Stimulated activated CD4-positive, alpha-beta T cell treated with anti-CD3 and anti-CD28 coated beads, TNF-alpha, amount 100 ng/mL, for 4 hours (primary cell): Measurements from ENCODE around the gene ANKRD60.
A peak's percentile ranks its signal among the peaks of the same experiment; 100 is the strongest.

Experiments used
- DNase-seq, 3 experiments: peaks; one replicate each; pipeline ENCODE4 v3.0.0-alpha.2; 2020; ENCODE audit warnings: low read depth in 3 of 3

ANKRD60 gene, protein sequence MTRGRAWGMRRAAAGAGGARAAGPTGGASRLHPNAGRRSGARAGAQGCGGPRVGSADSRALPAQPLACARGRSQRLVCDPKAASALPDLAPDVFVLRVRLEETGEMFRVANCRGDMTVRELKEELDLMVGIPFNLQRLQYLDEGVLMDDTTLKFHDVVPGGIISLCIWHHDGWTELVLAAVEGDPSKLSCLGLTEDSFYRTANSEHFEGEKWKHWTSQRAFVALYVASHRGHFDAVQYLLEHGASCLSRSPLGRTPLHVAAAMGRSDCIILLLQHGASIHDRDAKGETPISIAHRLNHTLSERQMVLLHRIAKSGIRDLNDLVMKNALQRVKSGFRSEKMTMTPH

DNA sequence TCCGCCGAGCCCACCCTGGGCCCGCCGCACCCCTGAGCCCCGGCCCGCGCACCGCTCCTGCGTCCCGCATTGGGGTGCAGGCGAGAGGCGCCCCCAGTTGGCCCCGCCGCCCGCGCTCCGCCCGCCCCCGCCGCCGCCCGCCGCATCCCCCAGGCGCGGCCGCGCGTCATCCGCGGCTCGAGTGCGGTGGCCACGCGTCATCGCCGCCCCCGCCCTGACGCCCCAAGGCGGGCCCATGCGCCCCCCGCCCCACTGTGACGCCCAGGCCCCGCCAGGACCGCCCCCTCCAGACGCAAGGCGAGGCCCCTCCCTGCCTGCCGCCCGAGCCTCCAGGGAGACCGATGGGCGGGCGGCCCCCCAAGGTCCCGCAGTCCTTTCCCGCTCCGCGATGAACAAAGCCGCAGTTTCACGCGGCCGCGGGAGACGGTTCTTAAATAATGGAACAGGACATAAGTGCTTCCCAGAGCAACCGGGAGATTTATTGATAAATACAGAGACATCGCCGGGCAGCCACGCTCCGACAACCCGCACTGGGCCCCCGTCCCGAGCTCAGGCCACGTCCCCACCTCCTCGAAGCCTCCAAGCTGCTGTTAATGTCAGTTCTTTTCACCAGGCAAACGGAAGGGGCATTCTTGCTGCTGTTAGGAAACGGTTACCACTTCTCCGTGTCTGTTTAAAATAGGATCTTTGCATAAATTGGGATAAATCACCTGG is at the start of gene ANKRD60:
Gene ANKRD60, minus strand, starts transcription at position 170 of the 714 bp plus-strand sequence. Its CDS starts 0 bp downstream, at position 170.
- peak in 2 of 3 experiments; percentile 19 to 49 for DNase-seq

DNA sequence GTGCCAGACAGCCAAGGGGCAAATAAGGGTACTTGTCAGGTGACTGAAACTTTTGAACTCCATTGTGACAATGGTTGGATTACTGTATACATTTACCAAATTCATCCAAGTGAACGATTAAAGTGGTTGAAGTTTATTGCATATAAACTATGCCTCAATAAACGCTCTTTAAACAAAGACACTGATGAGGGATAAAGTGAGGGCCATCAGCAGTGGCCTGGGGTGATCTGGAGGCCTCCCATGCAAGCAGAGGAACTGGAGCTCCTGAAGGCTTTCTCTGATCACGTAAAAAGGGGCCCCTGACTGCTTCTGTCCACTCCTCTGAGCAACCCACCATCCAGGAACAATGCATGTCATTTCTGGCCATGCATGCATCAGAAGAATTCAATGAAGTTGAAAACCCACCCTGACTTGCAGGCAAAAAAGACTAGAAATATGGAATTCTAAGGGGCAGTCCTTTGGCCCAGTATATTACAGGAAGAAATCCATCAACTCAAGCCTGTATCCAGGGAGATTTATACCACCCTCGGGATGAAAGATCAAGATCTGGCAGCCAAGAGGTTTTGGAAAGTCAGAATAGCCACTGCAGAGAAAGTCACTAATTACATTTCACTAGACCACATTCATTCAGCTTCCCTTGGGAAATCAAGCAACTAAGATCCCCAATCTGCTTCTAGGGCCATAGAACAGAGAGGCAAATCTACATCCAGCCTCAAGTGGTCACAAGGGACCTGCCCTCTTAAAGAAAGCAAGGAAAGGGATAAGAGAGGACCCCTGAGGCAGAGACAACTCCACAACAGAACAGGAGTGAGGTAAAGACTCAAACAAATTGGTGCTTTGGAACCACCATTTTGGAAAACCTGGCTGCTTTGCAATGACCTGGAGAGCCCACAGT is 49.4 kb upstream of the ANKRD60 start:
- DNase-seq, result no peak

DNA sequence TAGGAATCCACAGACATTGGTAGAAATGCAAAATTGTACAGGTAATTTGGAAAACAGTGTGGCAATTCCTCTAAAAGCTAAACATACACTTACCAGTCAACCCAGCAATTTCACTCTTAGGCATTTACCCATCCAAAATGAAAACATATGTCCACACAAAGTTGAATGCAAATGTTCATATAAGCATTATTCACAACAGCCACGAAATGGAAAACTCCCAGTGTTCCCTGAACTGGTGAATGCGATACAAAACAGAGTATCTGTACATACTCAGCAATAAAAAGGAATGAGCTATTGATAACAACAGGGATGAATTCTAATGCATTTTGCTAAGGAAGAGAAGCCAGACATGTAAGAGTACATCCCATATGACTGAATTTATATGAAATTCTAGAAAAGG is 48.7 kb upstream of the ANKRD60 start:
- no peak for DNase-seq

DNA sequence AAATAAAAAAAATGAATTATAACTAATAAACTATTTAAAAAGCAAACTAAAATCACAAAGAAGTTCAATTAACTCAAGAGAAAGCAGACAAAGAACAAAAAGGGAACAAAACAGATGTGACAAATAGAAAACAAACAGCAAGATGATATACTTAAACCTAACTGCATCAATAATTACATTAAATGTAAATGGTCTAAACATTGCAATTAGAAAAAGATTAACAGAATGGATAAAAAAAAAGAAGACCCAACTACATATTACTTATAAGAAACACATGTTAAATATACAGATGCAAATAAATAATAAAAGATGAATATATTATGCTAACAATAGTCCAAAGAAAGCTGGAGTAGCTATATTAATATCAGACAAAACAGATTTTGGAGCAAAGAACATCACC is 45.9 kb upstream of the ANKRD60 start:
- no peak for DNase-seq

DNA sequence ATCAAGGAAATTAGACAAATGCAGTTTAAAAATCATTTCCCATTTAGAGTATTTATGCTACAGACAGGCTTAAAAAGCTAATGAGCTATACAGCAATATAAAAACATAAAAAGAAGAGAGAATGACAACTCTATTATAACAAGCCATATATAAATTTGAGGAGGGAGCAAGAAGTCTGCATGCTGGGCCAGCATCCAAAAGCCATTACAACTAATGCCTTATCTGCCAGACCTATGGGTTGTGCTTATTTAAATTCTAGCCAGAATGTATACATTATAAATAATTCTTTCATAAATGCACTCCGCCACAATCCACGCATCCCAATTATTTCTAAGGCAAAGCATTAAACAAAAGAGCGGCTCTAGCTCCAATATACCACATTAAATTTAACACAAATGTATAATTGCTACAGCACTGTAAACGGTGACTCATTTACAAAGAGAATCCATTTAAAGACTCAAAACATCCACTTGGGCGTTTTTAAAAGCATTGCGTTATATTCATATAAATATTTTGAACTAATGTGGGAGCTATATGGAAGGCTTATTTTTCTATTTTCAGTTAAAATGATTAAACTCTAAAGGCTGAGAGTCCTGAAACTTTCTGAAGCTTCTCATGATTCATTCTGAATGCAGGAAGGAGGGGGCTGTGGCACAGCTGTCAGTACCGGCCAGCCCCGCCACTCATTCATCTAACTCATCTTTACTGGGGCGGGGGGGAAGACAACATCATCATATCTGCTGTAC is 43.3 kb upstream of the ANKRD60 start:
- DNase-seq, result no peak

DNA sequence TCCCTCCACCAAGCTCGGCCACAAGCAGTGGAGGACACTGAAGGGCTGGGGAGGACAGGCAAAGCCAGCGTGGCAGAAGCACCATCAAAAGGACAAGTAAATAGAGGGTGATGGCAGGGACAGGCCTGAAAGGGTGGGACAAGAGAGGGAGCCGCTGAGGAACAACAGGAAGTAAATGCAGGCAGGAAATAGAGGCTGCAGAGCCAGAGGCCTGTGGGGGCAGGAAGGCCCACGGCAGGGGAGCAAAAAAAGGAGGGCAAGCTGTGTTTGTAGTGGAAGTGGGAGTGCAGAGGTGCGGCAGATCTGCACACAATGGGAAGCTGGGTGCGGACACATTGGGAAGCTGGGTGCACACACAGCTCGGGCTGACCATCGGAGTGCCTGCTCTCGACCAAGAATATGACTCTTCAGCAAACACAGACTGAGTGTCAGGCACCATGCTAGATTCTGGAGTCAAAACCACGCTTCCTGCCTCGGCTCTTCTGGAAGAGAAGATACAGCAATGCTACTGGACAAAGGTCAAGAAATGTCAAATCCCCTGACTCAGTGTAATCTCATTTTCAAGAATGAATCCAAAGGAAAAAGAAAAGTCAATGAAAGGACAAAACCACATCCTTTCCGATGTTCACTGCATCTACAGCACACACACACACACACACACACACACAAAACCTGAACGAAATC is 40.6 kb upstream of the ANKRD60 start:
- no peak for DNase-seq

DNA sequence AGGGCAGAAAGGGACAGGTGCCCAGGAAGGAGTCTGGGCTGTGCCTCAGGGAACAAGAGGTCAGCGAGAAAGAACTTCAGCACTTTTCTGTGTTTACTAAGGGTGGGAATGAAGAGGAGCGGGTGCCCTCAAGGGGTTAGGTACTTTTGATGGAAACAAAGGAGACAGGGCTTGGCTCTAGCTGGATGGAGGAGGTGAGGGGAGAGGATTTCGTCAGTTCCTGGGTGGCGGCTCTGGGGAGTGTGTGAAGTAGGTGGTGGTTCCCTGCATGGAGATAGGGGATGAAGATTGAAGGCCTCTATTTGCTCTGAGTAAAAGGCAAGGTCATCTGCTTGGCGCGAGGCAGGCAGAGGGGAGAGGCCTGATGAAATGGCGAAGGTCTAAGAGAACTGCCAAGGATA is 40.0 kb upstream of the ANKRD60 start:
- DNase-seq, result no peak

DNA sequence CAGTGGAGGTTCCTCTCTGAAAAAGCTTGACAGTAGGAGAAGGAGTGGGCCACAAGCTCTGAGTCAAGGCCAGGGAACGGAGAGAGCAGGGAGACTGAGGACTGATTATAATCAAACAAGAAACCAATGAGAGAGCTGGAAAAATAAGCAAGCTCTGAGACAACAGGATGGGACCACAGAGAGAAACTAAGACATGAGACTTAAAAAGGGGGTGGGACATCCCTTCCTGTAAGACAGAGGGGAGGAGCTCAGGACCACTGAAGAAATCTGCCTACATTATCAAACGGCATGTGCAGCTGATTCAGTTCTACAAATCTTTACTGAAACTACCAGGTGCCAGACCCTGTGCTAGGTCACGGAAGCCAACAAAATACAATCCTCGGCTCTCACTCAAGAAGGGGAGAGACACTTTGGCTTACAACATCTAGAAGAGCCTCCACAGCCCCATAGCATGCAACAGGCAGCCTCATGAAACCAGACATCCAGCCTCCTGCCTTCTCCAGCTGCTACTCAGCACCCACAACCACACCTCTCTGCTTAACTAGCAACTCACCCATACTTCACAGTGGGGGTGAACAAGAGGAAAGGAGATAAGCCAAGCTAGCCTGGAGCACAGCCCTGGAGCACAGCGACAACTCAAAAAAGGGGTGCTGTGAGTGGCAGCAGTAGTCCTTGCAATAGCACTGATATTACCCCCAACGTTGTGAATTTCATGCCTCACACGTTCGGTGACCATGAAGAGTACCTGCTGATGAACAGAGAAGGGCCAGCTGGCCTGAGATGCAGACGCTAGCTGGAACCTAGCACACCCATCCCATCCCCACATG is 39.1 kb upstream of the ANKRD60 start:
- DNase-seq, result no peak

DNA sequence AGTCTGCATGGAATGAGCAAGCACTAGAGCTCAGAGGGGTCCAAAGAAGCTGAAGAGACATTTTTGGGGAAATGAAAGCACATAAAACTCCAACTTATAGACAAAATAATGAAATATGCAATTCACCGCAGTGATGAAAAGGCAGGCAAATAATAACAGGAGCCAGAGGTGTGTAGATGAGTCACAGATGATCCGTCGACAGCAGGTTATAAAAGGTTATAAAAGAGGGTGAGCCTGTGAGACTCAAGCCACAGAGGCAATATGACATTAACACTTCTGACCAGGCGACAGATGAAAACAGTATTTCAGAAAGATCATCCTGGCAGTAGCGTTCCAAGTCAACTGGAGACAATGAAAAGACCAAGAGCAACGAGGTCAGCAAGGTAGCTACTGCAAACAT is 35.8 kb upstream of the ANKRD60 start:
- no peak for DNase-seq

DNA sequence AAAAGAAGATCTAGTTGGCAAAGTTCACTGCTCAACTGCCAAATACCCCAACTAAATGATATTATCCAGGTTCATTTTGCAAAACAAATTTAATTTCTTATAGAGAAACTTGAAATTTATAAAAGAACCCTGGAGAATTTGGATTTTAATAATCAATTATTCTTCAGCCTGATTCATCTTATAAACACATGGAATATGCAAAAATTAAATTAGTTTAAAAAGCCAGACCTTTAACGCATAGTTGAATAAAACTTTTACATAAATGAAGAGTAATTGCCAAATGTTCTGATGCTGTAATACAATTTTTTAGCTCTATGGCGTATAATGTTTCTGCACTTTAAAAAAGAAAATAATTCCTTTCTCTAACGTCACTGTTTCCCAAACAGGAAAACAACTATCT is 33.2 kb upstream of the ANKRD60 start:
- no peak for DNase-seq

DNA sequence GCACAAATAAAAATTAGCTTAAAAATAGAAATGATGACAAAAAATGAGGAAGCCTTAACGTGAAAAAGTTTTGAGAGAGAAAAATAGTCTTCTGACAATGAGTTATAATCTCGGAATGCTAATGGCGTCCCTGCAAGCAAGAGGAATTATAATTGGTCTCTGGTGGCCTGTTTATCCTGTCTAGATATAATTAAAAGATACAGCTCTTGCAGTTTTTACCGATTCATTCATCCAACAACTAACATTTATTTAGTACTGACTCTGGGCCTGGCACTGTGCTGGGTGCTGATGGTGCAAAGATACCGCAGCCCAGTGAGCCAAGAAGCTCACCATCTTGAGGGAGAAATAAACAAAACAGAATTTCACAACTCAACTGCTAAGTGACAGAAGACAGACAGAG is 31.6 kb upstream of the ANKRD60 start:
- no peak for DNase-seq

DNA sequence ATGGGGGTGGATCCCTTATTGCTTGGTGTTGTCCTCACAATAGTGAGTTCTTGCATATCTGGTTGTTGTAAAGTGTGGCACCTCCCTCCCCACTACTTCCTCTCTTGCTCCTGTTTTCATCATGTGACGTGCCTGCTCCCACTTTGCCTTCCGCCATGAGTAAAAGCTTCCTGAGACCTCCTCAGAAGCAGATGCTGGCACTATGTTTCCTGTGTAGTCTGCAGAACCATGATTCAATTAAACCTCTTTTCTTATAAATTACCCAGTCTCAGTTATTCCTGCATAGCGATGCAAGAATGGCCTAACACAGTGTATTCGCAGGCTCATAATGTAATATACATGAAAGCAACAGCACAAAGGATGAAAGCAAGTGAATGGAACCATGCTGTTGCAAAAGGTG is 28.4 kb upstream of the ANKRD60 start:
- no peak for DNase-seq

DNA sequence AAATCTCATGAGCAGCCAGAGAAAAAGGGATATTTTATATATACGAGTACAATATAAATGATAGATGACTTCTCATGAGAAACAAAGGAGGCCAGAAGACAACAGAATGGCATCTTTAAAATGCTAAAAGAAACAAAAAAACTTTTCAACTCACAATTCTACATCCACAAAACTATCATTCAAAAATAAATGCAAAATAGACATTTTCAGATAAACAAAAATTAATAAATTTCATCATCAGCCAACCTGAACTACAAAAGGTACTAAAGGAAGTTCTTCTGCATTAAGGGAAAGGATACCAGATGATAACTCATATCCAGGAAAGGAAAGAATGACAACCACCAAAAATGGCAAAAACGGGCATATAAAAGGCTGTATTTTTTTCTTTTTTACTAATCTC is 27.9 kb upstream of the ANKRD60 start:
- DNase-seq, result no peak

DNA sequence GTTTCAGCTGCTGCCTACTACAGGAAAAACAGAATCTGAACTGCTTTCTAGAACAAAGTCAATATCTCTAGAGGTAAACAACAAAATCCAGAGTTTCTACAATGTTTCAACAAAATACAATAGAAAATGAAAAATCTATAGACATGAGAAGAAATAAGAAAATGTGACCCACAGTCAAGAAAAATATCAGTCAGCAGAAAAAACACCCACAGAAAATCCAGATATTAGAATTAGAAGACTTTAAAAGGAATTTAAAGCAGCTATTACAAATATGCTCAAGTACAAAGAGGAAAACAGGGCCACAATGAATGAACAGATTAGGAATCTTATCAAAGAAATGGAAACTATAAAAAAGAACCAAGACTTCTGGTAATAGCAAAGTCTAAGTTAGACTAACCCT is 26.4 kb upstream of the ANKRD60 start:
- no peak for DNase-seq

DNA sequence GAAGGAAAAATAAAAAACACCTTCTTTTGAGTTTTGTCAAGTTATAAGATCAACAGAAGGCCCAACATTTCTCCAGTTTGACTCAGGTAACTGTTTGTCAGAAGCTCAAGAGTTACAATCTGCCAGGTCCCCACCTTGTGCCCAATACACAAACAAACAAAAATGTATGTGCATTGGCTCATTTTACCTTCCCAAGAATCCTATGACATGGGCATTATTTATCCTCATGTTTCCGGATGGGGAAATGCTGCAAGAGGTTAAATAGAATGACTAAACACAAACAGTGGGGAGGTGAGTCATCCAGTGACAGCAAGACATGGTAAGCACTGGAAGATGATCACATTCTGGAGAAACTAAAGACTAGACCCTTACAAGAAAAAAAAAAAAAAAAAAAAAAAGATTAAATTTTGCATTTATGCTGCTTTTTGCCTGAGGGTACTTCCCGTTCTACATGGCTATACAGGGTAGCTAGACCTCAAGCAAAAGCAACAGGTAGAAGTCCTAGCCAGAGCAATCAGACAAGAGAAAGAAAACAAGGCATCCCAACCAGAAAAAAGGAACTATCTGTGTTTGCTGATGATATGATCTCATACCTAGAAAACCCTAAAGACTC is 23.6 kb upstream of the ANKRD60 start:
- no peak for DNase-seq

DNA sequence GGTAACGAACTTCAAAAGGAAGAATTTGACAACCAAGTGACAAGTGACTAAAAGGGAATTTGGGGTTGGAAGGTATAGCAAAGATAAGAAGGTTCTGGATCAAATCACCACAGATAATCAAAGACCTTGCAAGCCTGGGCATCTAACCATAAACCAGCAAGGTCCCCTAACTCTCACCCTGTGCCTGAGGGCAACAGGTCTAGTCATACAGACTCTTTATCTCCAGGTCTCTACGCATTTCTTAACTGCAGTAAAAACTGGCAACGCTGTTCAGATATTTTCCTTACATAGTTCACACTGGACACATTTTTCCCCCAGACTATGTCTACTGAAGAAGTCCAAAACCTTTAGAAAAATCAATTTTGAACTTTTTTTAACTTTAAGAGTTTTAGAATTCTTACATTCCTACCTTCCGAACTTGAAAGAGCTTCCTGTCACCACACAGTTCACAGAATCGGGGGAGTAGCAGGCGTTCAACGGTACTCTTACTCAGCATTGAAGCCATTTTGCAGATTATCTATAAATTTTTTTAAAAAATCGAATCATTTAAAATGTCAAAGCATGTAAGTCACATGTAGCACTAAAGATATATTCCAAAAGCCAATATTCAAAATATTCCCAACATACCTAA is 23.0 kb upstream of the ANKRD60 start:
- DNase-seq, result no peak

DNA sequence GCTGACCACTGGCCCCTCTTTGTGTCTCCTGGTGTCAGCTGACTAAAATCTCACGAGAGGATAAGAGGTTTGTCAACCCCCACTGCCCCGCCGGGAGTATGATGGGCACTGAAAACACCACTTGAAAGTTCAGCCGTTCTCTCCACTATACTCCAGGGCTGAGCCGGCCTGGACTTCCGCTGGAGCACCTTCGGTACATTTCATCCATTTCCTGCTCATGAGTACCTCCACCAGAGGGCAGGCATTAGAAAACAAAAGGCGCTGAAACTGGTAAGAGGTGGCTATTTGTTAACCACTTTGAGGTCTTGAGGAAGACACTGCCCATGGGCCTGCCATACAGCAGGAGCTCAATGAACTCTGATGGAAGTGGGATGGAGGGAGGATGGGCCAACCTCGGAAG is 17.9 kb upstream of the ANKRD60 start:
- no peak for DNase-seq

DNA sequence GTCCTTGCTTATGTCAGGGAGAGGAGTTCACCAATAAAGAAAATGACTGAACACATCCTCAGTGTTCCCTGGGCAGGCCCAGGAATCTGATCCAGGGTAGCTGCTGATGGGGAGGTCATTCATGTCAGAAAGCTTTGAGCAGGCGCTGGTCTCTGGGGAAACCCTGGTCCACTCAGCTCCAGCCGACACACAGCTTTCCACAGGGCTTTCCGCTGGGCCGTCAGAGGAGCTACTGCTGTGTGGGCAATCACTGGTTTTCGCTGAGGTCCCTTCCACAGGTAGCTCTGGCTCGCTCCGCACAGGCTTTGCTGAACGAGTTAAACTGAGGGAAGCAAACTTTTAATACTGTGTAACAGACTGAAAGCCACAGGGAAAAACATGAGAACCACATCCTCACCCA is 17.5 kb upstream of the ANKRD60 start:
- DNase-seq, result no peak

DNA sequence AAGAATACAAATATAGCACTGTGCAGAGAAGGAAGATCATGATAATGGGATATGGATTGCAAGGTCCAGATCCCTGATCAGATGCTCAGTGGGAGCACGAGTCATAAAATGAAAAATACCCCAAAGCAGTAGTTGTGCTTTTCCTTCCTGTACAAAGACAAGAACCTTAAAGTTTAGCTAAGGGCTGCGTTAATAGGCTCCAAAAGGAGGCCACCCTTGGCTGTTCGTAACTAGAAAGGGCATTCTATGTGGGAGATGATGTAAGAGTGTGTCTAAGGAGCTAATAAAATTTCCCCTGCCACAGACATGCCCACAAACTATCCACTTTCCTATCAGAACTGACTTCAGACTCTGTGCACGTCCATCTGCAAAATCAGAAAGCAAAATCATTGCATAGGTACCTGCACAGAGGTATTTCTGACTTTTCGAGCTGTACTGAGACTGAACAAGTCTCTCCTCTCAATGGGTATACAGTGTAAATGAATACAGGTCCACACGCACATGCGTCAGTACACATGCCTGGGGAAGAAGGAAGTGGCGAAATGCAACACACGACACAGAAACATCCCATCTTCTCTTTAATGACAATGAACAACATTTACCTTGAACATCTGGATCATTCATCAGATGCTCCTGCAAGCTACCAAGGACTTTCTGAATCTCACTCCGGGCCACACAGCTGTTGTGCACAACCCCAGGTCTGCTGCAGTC is 16.9 kb upstream of the ANKRD60 start:
- DNase-seq, result no peak
